GM18508 (cell line): ENCODE measurements around the gene MOK.

ENCODE experiments used
- ATAC-seq: cut with Tn5 transposase; IDR thresholded peaks from one replicate; pipeline ENCODE4 v1.9.1; 2021; ENCODE audit warnings: moderate number of reproducible peaks; ENCODE audit not compliant: insufficient read depth, unreplicated experiment

MOK gene

DNA sequence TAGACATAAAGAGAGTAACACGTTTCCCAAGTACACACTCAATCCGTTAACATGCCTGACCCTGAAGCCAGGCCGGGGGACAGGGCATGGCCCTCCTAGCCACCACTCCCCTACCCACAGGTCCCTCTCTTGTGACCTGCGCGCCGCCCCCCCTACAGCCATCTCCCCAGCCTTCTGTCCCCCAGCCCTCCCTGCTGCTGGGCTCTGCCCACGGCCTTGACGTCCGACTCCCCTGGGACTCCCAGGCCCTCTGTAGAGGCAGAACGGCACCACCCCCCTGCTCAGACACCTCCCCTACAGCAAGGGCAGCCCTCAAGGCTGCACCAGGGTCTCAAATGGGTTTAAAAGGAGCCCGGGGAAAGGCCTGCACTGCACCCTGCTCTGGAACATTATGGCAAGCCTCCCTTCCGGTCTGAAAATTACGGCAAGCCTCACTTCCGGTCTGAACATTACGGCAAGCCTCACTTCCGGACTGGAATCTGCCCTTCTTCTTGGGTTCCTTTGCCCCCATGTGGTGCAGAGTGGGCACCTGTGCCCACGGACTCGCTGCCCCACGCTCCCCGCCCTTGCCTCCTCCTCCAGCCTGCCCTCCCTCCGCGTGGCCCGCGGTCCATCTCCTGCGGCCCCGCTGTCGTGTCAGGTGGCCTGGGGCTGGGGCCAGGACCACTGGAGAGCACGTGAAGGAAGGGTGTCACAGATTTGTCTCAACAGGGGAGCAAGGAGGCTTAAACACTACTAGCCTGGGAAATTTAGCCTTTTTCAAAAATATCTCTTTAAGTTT lies 77.6 kb downstream of the MOK start:
- ATAC-seq, result no peak

DNA sequence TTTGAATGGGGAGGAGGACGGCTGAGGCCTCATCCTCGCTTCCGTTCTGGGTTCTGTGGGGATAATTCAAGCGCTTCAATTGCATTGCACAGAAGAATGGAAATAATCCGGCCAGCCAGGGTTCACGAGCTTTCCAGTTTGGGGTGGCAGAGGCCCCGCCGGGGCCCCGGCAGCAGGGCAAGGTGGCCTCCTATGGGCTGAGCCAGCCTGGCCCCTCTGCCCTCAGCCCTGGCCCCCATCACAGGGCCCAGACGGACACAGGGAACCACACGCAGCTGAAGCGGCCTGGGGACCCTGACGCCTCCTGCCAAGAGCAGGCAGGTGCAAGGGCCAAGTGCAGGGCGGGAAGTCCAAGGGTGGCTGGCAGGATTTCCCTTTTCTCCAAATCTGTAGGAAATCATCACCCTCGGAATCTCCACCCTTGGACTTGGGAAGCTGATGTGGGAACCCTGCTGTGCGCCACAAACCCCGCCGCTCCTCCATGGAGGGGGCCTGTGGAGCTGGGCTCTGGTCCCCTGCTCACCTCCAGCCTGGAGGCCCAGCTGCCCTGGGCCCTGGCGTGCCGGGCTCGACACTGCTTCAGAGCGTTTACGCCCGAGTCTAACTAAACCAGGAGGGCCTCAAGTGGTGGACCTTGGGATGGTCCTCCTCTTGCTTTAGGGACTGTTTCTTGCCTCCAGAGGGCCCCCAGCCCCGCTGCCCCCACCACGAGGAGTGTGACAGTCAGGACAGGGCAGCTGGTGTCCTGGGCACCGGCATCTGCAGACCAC lies 78.4 kb downstream of the MOK start:
- no peak for ATAC-seq

DNA sequence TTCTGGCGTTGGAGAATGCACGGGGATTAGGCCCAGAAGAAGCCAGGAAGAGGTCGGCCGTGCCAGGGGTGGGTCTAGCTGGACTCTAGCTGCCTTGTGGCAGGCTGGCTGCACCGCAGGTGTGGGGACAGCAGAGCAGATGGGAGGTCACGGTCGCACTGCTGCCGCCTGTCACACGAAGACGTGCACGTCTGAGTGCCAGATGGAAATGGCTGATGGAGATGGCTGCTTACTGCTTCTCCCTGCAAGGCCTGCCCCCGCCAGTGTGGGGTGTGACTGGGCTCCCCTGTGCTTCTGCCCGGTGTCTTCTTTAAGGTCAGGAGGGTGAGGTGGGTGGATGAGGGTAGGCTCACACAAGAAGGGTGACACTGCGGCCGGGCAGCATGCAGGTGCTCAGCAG lies 79.0 kb downstream of the MOK start:
- ATAC-seq, result no peak

DNA sequence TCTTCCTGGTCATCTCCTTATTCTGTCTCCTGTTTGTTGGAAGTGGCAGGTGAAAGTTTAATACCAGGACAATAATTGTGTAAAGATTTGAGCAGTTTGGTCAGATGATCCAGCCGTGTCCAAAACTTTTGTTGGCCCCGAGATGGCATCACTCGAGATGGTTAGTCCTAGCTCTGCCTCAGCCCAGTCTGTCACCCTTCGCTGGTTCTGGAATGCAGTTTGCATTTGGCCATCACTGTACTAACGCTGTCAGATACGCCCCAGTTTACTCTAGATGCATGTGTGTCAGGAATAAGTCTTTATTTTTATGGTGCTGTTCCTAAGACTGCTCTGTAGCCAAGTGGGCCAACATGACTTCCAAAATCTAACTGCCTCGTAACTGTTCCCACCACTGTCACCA lies 79.6 kb downstream of the MOK start:
- no peak for ATAC-seq

- ATAC-seq, result no peak
Observed at GRCh38 chr14:102223682-102224081, 81.3 kb downstream of the MOK start.

DNA sequence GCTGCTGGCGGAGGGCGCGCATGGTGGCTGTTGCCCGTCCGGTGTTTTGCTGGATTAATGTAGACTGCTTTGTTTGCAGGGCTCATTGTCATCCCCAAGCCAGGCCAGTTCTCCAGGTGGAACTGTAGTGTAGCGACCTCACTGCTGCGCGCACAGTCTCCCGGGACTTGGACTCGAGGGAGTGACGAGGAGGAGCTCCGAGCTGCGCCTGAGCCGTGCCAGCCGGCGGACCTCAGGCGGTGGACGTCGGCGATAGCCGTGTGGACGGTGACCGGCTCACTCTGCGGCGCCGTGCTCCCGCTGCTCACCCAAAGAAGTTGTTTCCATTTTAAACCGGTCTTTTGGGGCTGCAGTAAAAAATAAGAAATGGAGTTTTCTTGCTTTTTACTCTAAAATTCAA lies 82.2 kb downstream of the MOK start:
- ATAC-seq, result no peak

DNA sequence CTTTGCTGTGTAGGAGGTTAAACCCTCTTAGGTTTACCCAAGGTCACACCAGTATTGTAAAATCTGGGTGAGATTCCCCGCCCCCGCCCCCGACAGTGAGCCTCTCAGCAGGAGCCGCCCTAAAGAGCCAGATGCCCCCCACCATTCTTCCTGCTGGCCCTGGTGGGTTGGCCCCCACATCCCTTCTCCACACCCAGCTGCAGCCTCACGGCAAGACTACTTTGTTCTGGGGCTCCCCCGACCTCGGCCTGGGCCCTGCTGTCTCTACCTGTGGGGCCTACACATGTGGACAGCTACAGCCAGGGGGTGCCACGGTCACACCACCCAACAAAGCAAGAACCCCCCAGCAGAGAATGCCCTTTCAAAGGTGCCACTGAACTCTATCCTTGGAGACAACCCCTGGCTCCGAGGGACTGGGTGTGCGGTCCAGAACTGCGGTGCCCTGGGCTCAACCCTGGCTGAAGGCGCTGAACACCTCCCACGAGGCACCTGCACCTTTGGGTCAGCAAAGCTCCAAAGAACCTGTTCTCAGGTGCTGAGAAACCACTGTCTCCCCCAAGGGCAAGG lies 82.9 kb downstream of the MOK start:
- no peak for ATAC-seq

GRCh38 chr14:102221026-102221425 lies 83.9 kb downstream of the MOK start:
- ATAC-seq, result no peak

- ATAC-seq, result peak; percentile 66
Observed at GRCh38 chr14:102220031-102220430, 84.9 kb downstream of the MOK start.

GRCh38 chr14:102219316-102219715 lies 85.6 kb downstream of the MOK start:
- ATAC-seq, result no peak

DNA sequence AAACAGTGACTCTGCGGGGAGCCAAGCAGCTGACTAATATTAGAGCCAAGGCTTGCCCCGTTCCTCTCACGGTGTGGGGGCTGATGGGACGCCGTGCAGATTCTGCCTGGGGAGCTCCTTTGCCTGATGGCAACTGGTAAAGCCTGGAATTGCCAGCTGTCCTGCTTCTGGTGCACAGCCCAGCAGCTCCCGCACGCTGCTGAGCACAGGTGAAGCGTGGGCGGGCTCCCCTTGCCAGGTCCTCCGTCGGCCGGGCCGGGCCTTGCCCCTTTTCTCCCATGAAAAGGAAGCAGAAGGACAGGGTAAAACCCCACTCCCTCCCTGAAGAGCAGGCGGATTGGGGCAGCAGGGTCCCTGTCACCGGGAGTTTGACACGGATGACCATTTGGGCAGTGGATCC lies 86.3 kb downstream of the MOK start:
- ATAC-seq, result no peak

- ATAC-seq, result no peak
Observed at GRCh38 chr14:102217987-102218421, 87.0 kb downstream of the MOK start.

DNA sequence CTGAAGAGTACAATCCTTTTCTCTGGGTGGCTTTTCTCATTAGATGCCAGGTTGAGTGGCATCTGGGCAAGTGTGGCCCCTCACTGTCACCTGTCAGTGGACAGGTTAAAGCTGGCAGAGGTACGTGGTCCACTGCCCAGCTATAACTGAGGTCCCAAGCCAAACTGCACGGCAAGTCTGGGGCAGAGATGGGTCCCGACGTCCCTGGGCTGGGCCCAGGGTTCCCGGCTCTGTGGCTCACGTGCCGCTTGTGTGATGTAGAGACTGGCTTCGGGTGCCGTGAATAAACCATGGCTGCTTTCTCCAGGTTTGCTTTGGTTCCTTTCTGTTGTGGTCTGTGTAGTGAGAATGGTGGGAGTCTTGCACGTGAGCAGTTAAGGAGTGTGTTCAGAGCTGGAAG lies 87.6 kb downstream of the MOK start:
- ATAC-seq, result no peak

DNA sequence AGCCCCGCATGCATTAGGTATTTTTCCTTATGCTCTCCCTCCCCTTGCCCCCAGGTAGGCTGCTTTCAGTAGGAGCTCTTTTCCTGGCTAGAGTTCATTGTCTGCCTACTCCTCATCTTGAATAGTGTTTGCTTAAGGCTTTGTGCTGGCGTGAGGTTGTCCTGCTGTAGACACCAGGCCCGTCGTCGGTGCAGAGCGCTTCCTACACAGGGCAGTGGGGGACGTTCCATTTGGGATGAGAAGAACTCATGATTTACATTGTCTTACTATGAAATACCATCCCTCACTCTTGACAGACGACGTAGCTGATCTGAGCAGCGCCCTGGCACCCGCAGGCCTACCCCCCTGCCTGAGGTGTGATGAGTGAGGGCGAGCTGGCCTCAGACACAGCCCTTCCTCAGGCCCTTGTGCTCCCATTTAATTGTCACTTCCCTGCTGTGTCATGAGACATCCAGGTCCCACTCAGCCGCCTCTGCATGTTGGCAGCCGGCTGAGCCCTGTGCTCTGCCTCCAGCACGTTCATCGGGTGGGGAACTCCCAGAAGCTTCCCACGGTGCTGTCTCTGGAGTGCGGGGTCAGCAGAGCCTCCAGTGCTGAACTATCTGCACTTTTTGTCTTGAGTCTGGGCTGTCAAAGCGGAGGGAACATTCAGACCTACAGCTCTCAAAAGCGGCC lies 89.3 kb downstream of the MOK start:
- no peak for ATAC-seq

- no peak for ATAC-seq
Observed at GRCh38 chr14:102215071-102215470, 89.9 kb downstream of the MOK start.

DNA sequence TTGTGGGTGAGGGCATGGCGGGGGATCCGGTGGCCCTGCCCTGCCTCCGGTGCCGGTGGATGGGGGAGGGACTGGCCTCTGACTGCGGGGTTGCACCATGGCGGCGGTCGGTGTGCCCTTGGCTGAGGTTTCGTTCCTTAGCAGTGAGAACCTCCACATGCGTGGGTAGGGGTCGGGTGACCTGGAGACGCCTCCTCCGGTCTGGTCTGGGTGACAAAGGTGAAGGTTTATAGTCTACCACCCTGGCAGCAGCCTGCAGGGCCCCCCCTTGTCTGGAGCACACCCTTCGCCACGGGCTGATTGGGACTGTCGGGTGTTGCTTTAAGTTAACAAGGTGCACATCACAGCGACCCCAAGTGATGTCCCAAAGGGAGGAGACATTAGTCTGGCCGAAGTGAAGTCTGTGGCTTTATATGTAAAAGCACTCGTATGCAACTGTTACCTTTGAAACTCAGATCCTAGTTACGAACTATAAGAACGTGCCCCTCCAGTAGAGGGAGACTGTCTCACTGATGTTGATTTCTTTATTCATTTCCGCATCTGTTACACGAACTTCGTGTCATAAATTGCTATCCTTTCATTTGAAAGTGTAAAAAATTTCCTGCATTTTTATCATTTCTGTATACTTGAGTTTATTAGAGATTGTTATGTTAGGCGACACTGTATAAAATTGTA lies 90.8 kb downstream of the MOK start:
- no peak for ATAC-seq

- ATAC-seq, result no peak
Observed at GRCh38 chr14:102213470-102213869, 91.5 kb downstream of the MOK start.

GRCh38 chr14:102212845-102213244 lies 92.1 kb downstream of the MOK start:
- ATAC-seq, result no peak

- no peak for ATAC-seq
Observed at GRCh38 chr14:102212356-102212755, 92.6 kb downstream of the MOK start.

GRCh38 chr14:102211240-102211639 lies 93.7 kb downstream of the MOK start:
- ATAC-seq, result no peak
